ENCODE measurements around the gene OTOP2.
"Not testable (repeated sequence)": the region's sequence is repeated elsewhere in the genome, so short reads cannot be mapped to it uniquely, and the experiment has no call there.

OTOP2 gene

DNA sequence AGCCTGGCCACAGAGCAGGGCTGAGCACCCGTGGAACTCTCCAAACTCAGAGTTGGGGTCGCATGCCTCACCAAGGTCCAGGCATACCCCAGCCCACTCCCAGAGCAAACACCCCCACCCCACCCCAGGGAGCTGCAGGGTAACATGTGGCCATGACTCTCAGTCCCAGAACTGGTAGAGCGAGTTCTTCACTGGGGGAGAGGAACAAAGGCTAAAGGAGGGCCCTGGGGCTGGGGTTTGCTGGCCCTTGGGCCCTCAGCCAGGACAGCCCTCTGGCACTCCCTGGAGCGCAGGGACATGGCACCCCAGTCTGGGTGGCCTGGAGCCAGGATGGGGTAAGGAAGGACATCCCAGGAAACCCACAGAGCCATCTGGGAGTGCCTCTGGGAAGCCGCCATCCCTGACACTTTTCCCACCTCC is 44.3 kb downstream of the OTOP2 start:
- no peak for DNase-seq (ENCODE audit: low read depth in 1 of 2, low spot score in 1 of 2)
- Histone ChIP-seq H3K4me3 (replicated peaks; ENCODE audit: insufficient read depth, low read length) (no peak overlapping the region), H3K27me3 (ENCODE audit: insufficient read depth, poor library complexity, severe bottlenecking) (peaks cover 21% of the 10 kb centered on the region), H3K27ac (replicated peaks) (no peak overlapping the region)
- TF ChIP-seq SPI1 (IDR thresholded peaks at IDR 0.05; ENCODE audit: borderline replicate concordance, low read depth) (no peak), POLR2AphosphoS5 (IDR thresholded peaks at IDR 0.05; ENCODE audit: low read depth) (no peak), GABPA (IDR thresholded peaks at IDR 0.05; ENCODE audit: low read depth) (no peak)
- TF ChIP-seq, protein P1, sequence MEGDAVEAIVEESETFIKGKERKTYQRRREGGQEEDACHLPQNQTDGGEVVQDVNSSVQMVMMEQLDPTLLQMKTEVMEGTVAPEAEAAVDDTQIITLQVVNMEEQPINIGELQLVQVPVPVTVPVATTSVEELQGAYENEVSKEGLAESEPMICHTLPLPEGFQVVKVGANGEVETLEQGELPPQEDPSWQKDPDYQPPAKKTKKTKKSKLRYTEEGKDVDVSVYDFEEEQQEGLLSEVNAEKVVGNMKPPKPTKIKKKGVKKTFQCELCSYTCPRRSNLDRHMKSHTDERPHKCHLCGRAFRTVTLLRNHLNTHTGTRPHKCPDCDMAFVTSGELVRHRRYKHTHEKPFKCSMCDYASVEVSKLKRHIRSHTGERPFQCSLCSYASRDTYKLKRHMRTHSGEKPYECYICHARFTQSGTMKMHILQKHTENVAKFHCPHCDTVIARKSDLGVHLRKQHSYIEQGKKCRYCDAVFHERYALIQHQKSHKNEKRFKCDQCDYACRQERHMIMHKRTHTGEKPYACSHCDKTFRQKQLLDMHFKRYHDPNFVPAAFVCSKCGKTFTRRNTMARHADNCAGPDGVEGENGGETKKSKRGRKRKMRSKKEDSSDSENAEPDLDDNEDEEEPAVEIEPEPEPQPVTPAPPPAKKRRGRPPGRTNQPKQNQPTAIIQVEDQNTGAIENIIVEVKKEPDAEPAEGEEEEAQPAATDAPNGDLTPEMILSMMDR (IDR thresholded peaks at IDR 0.05; ENCODE audit: insufficient read depth, low read length): no peak
- TF ChIP-seq, protein P2, sequence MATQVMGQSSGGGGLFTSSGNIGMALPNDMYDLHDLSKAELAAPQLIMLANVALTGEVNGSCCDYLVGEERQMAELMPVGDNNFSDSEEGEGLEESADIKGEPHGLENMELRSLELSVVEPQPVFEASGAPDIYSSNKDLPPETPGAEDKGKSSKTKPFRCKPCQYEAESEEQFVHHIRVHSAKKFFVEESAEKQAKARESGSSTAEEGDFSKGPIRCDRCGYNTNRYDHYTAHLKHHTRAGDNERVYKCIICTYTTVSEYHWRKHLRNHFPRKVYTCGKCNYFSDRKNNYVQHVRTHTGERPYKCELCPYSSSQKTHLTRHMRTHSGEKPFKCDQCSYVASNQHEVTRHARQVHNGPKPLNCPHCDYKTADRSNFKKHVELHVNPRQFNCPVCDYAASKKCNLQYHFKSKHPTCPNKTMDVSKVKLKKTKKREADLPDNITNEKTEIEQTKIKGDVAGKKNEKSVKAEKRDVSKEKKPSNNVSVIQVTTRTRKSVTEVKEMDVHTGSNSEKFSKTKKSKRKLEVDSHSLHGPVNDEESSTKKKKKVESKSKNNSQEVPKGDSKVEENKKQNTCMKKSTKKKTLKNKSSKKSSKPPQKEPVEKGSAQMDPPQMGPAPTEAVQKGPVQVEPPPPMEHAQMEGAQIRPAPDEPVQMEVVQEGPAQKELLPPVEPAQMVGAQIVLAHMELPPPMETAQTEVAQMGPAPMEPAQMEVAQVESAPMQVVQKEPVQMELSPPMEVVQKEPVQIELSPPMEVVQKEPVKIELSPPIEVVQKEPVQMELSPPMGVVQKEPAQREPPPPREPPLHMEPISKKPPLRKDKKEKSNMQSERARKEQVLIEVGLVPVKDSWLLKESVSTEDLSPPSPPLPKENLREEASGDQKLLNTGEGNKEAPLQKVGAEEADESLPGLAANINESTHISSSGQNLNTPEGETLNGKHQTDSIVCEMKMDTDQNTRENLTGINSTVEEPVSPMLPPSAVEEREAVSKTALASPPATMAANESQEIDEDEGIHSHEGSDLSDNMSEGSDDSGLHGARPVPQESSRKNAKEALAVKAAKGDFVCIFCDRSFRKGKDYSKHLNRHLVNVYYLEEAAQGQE (IDR thresholded peaks at IDR 0.05; ENCODE audit: insufficient replicate concordance, low read depth): no peak

DNA sequence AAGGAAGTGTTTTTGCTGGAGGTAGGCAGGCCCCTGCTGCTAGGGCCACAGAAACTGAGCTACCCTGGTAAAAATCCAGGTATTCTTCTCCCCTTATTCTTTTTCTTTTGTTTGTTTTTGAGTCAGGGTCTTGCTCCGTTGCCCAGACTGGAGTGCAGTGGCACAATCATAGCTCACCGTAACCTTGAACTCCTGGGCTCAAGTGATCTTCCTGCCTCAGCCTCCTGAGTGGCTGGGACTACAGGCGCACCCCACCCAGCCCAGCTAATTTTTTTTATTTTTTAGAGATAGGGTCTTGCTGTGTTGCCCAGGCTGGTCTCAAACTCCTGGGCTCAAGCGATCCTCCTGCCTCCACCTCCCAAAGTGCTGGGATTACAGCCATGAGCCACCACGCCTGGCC is 45.4 kb downstream of the OTOP2 start:
- not testable (repeated sequence) for H3K27ac ChIP-seq (replicated peaks); H3K4me3 ChIP-seq (replicated peaks; ENCODE audit: insufficient read depth, low read length); DNase-seq (ENCODE audit: low read depth in 1 of 2, low spot score in 1 of 2)
- H3K27me3 ChIP-seq (ENCODE audit: insufficient read depth, poor library complexity, severe bottlenecking): peaks cover 25% of the 10 kb centered on the region

DNA sequence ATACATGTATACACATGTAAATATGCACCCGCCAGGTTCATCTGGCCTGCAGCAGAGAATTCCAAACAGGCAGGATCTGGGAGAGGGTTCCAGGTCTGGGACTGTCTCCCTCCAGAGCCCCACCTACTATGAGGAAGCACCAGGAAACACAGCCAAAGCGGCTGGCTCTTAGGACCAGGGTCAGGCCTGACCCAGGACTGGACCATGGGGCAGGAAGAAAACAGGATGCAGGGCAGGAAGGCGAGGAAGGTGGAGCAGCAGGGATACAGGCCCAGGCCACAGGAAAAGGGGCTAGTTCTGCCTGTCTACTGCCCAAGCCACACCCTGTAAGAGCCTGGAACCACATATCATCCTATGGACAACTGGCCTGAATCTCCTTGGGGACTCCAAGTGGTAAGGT is 46.3 kb downstream of the OTOP2 start:
- TF ChIP-seq, protein P2 (IDR thresholded peaks at IDR 0.05; ENCODE audit: insufficient replicate concordance, low read depth): no peak
- TF ChIP-seq SPI1 (IDR thresholded peaks at IDR 0.05; ENCODE audit: borderline replicate concordance, low read depth) (no peak), GABPA (IDR thresholded peaks at IDR 0.05; ENCODE audit: low read depth) (no peak), POLR2AphosphoS5 (IDR thresholded peaks at IDR 0.05; ENCODE audit: low read depth) (no peak)
- TF ChIP-seq, protein P1 (IDR thresholded peaks at IDR 0.05; ENCODE audit: insufficient read depth, low read length): no peak
- DNase-seq (ENCODE audit: low read depth in 1 of 2, low spot score in 1 of 2): no peak
- no peak overlapping the region for H3K27ac ChIP-seq (replicated peaks)
- no peak overlapping the region for H3K4me3 ChIP-seq (replicated peaks; ENCODE audit: insufficient read depth, low read length)
- H3K27me3 ChIP-seq (ENCODE audit: insufficient read depth, poor library complexity, severe bottlenecking): peaks cover 28% of the 10 kb centered on the region

DNA sequence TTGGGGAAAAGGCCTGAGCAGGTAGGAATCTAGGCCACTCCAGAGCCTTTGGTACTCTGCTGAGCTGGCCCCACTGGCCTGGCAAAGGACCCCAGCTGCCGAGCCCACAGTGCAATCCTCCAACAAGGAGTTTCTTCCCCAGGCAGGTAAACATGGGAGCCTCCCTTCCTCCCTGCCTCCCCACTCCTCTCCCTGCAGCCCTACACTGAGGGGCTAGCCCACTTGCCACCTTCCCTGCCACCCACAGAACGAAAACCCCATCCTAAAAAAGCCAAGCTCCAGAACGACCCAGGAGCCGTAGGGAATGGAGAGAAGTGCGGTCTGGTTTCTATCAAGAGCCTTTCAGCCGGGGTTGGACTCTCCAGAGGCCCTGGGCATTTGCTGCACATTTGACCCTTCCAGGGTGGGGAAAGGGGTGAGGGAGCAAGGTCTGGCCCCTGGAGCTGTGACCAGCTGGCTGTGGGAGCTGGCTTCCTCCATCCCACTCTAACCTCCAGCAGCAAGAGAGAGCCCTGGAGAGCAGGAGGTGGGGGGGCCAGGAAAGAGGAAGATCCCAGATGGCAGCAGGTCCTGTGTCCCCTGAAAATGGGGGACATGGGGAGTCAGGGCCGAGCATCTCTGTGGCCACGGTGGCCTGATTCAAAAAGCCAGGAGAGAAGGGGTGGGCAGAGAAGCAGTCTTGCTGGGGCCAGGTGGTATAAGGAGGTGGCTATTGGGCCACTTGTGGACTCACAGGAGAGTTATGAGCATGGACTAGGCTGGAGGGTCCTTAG is 47.2 kb downstream of the OTOP2 start:
- Histone ChIP-seq H3K4me3 (replicated peaks; ENCODE audit: insufficient read depth, low read length) (no peak overlapping the region), H3K27ac (replicated peaks) (no peak overlapping the region), H3K27me3 (ENCODE audit: insufficient read depth, poor library complexity, severe bottlenecking) (peaks cover 28% of the 10 kb centered on the region)
- TF ChIP-seq, protein P2 (IDR thresholded peaks at IDR 0.05; ENCODE audit: insufficient replicate concordance, low read depth): no peak
- TF ChIP-seq SPI1 (IDR thresholded peaks at IDR 0.05; ENCODE audit: borderline replicate concordance, low read depth): no peak
- TF ChIP-seq, protein P1 (IDR thresholded peaks at IDR 0.05; ENCODE audit: insufficient read depth, low read length): no peak
- TF ChIP-seq POLR2AphosphoS5 (IDR thresholded peaks at IDR 0.05; ENCODE audit: low read depth): no peak
- no peak for TF ChIP-seq GABPA (IDR thresholded peaks at IDR 0.05; ENCODE audit: low read depth)
- DNase-seq (ENCODE audit: low read depth in 1 of 2, low spot score in 1 of 2): no peak
